ENCODE data around the gene PSG3.
"Not testable (repeated sequence)": the region's sequence is repeated elsewhere in the genome, so short reads cannot be mapped to it uniquely, and the experiment has no call there.

PSG3 gene

GRCh38 chr19:42693760-42694350 lies 46.4 kb downstream of the PSG3 start:
- no peak for DNase-seq

GRCh38 chr19:42683917-42684513 lies 56.3 kb downstream of the PSG3 start:
- no peak for DNase-seq

GRCh38 chr19:42676326-42676725 lies 64.0 kb downstream of the PSG3 start:
- not testable (repeated sequence) for DNase-seq

- DNase-seq = not testable (repeated sequence)
Observed at GRCh38 chr19:42674549-42674948, 65.7 kb downstream of the PSG3 start.
